HG03460 (cell line): ENCODE measurements around the gene SCN11A.
A peak's percentile ranks its signal among the peaks of the same experiment; 100 is the strongest.

Experiments
- ATAC-seq: cut with Tn5 transposase; IDR thresholded peaks from one replicate; pipeline ENCODE4 v1.9.1; 2021; ENCODE audit not compliant: unreplicated experiment

Gene SCN11A

GRCh38 chr3:39051649-39052561 lies at the start of gene SCN11A, which contains the start of gene WDR48:
Gene SCN11A (minus strand): TSS chr3:39051944. CDS start chr3:38950362, 101,582 bp downstream.
Gene WDR48 (plus strand): TSS chr3:39052016. CDS start chr3:39052026, 10 bp downstream.
- peak; percentile 98 for ATAC-seq

- no peak for ATAC-seq
Measured at GRCh38 chr3:39101022-39101689, 49.4 kb upstream of the SCN11A start.

GRCh38 chr3:39100500-39100886 lies 48.7 kb upstream of the SCN11A start:
- ATAC-seq, result no peak

GRCh38 chr3:39099738-39100499 lies 48.2 kb upstream of the SCN11A start:
- ATAC-seq, result no peak

GRCh38 chr3:39099242-39099641 lies 47.5 kb upstream of the SCN11A start:
- no peak for ATAC-seq

GRCh38 chr3:39098473-39099000 lies 46.8 kb upstream of the SCN11A start:
- ATAC-seq, result no peak

GRCh38 chr3:39097716-39098472 lies 46.1 kb upstream of the SCN11A start:
- no peak for ATAC-seq

GRCh38 chr3:39096775-39097174 lies 45.0 kb upstream of the SCN11A start:
- no peak for ATAC-seq

GRCh38 chr3:39095778-39096177 lies 44.0 kb upstream of the SCN11A start:
- no peak for ATAC-seq

GRCh38 chr3:39094851-39095677 lies 43.3 kb upstream of the SCN11A start:
- ATAC-seq, result no peak

- no peak for ATAC-seq
Measured at GRCh38 chr3:39090922-39091321, 39.2 kb upstream of the SCN11A start.

GRCh38 chr3:39088889-39089288 lies 37.1 kb upstream of the SCN11A start:
- ATAC-seq, result no peak

GRCh38 chr3:39088456-39088855 lies 36.7 kb upstream of the SCN11A start:
- no peak for ATAC-seq

- no peak for ATAC-seq
Measured at GRCh38 chr3:39086144-39086543, 34.4 kb upstream of the SCN11A start.

- no peak for ATAC-seq
Measured at GRCh38 chr3:39082666-39083313, 31.0 kb upstream of the SCN11A start.

GRCh38 chr3:39080026-39080425 lies 28.3 kb upstream of the SCN11A start:
- no peak for ATAC-seq

- ATAC-seq, result no peak
Measured at GRCh38 chr3:39079530-39079929, 27.8 kb upstream of the SCN11A start.

- no peak for ATAC-seq
Measured at GRCh38 chr3:39075910-39076309, 24.2 kb upstream of the SCN11A start.

- ATAC-seq, result no peak
Measured at GRCh38 chr3:39068556-39068955, 16.8 kb upstream of the SCN11A start.
